ENCODE data around the gene CSMD2.

CSMD2 gene

GRCh38 chr1:33640114-33640660 lies 524.8 kb downstream of the CSMD2 start:
- DNase-seq (ENCODE audit: low read depth in 2 of 2) = no peak

- DNase-seq (ENCODE audit: low read depth in 2 of 2) = no peak
These were observed 527.1 kb downstream of the CSMD2 start for GRCh38 chr1:33637846-33638440.

GRCh38 chr1:33636209-33636608 lies 528.8 kb downstream of the CSMD2 start:
- DNase-seq (ENCODE audit: low read depth in 2 of 2) = no peak

GRCh38 chr1:33635336-33636012 lies 529.6 kb downstream of the CSMD2 start:
- DNase-seq (ENCODE audit: low read depth in 2 of 2) = no peak

GRCh38 chr1:33634806-33635205 lies 530.2 kb downstream of the CSMD2 start:
- no peak for DNase-seq (ENCODE audit: low read depth in 2 of 2)

GRCh38 chr1:33634143-33634542 lies 530.9 kb downstream of the CSMD2 start:
- no peak for DNase-seq (ENCODE audit: low read depth in 2 of 2)

- DNase-seq (ENCODE audit: low read depth in 2 of 2) = peak; percentile 78 to 81
These were observed 531.8 kb downstream of the CSMD2 start for GRCh38 chr1:33633019-33633801.

- DNase-seq (ENCODE audit: low read depth in 2 of 2) = no peak
These were observed 534.3 kb downstream of the CSMD2 start for GRCh38 chr1:33630686-33631085.

GRCh38 chr1:33626801-33627200 lies 538.2 kb downstream of the CSMD2 start:
- DNase-seq (ENCODE audit: low read depth in 2 of 2) = no peak

GRCh38 chr1:33624991-33625870 lies 539.8 kb downstream of the CSMD2 start:
- DNase-seq (ENCODE audit: low read depth in 2 of 2) = no peak

GRCh38 chr1:33624261-33624990 lies 540.6 kb downstream of the CSMD2 start:
- DNase-seq (ENCODE audit: low read depth in 2 of 2) = no peak

GRCh38 chr1:33623811-33624210 lies 541.2 kb downstream of the CSMD2 start:
- no peak for DNase-seq (ENCODE audit: low read depth in 2 of 2)

- DNase-seq (ENCODE audit: low read depth in 2 of 2) = no peak
These were observed 542.3 kb downstream of the CSMD2 start for GRCh38 chr1:33622757-33623156.

GRCh38 chr1:33618636-33619035 lies 546.4 kb downstream of the CSMD2 start:
- no peak for DNase-seq (ENCODE audit: low read depth in 2 of 2)

- DNase-seq (ENCODE audit: low read depth in 2 of 2) = no peak
These were observed 547.6 kb downstream of the CSMD2 start for GRCh38 chr1:33617451-33617850.

GRCh38 chr1:33616780-33617179 lies 548.2 kb downstream of the CSMD2 start:
- no peak for DNase-seq (ENCODE audit: low read depth in 2 of 2)

GRCh38 chr1:33615546-33615945 lies 549.5 kb downstream of the CSMD2 start:
- no peak for DNase-seq (ENCODE audit: low read depth in 2 of 2)

GRCh38 chr1:33610864-33611455 lies 554.1 kb downstream of the CSMD2 start:
- no peak for DNase-seq (ENCODE audit: low read depth in 2 of 2)

- no peak for DNase-seq (ENCODE audit: low read depth in 2 of 2)
These were observed 554.6 kb downstream of the CSMD2 start for GRCh38 chr1:33610391-33610790.

- DNase-seq (ENCODE audit: low read depth in 2 of 2) = no peak
These were observed 555.3 kb downstream of the CSMD2 start for GRCh38 chr1:33609739-33610138.

All from stimulated activated CD8-positive, alpha-beta memory T cell treated with anti-CD3 and anti-CD28 coated beads, Interleukin-2, amount 100 ng/mL, for 48 hours (primary cell).